GM12892 (cell line): ENCODE results near the gene YY1.

Source experiments
- POLR2A ChIP-seq: IDR thresholded peaks from 2 replicates; pipeline ENCODE4 v1.6.1; 2011; ENCODE audit warnings: low read depth, low read length, control low read depth
- POLR2AphosphoS5 ChIP-seq: IDR thresholded peaks from 2 replicates; pipeline ENCODE4 v1.6.1; 2011; ENCODE audit warnings: low read depth, low read length, control low read depth
- TAF1 ChIP-seq: IDR thresholded peaks from 2 replicates; pipeline ENCODE4 v1.6.1; 2011; ENCODE audit warnings: low read depth, mild to moderate bottlenecking, control low read depth, low read length, borderline replicate concordance

DNA sequence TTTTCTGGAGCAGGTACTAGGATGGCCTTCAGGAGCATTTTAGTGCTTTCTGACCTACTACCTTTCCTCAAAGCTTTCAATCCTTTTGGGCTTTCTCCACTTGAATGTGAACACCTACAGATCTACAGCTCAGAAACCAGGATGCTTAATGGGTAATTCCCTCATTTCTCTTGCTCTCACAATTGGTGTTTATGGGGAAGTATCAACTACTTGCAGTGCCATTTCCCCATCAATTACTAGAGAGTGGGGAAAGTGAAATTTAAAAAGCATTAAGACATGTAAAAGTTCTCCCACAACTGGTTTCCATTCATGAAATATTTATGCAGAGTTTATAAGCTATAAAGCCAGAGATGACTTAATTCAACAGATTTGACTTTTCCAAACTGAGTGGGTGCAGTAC, 2.1 kb upstream of the YY1 start:
- no peak for TF ChIP-seq POLR2AphosphoS5
- no peak for TF ChIP-seq POLR2A
- no peak for TF ChIP-seq TAF1
